ENCODE results near the gene BAHCC1. TPM values are rescaled to one million over a fixed set of nuclear protein-coding genes. Genes with fewer than 3 reads are reported as not detected.

BAHCC1 gene
- total RNA-seq, 1 donor from 2014 or later: 0.05 TPM

DNA sequence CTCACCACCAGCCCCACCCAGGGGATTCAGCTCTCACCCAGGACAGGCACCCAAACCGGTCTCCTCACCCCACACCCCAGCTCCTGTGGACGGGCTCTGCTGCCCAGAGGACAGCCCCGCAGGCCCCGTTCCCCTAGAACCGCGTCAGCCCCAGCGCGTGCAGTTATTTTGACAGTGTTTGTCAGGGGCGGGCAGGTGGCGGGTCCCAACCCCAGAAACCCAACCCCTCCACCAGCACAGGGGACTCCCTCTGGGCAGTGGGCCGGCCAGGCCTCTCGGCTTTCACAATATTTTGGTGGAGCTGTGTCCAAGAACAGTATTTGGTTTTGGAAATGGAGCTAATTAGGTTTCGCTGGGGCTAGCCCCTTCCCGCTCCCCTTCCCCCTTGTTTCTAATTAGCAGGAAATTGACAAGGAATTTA, 44.8 kb downstream of the BAHCC1 start:
- intact Hi-C loops (cut with micrococcal nuclease): no loop called here

DNA sequence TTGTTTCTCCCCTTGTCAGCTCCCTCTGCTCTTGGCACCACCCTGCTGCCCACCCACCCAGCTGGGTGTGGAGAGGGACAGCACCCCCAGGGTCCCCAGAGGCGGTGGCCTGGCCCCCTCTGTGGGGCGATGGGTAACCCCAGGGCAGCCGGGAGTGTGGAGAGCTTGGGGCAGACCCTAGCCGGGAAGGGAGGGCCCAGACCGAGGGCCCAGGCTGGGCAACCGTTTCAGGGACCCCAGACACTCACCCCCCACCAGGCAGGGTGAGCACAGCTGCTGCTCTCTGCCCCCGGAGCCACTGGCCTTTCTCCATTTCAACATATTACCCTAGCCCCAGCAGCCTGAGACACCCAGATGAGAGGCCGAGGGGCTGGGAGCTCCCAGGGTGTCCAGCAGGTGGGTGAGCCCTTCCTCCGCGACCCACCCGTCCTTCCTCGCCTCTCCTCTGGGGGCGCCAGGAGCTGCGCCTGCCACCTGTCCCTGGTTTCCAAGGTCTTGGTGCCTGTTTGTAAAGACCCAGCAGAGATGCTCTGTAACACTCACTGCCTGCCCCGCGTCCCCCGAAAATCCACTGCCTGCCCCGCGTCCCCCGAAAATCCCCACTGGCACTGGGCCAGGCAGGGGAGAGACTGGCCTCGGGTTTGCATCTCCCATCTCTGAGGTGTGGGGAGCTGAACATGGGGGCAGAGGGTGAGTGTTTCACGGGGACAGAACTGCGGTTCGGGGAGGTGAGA, 45.4 kb downstream of the BAHCC1 start:
- intact Hi-C loops (cut with micrococcal nuclease): no loop called here

GRCh38 chr17:81442791-81443190, 47.5 kb downstream of the BAHCC1 start:
- intact Hi-C loops (cut with micrococcal nuclease): no loop called here

GRCh38 chr17:81443269-81443668, 48.0 kb downstream of the BAHCC1 start:
- intact Hi-C loops (cut with micrococcal nuclease): no loop called here

DNA sequence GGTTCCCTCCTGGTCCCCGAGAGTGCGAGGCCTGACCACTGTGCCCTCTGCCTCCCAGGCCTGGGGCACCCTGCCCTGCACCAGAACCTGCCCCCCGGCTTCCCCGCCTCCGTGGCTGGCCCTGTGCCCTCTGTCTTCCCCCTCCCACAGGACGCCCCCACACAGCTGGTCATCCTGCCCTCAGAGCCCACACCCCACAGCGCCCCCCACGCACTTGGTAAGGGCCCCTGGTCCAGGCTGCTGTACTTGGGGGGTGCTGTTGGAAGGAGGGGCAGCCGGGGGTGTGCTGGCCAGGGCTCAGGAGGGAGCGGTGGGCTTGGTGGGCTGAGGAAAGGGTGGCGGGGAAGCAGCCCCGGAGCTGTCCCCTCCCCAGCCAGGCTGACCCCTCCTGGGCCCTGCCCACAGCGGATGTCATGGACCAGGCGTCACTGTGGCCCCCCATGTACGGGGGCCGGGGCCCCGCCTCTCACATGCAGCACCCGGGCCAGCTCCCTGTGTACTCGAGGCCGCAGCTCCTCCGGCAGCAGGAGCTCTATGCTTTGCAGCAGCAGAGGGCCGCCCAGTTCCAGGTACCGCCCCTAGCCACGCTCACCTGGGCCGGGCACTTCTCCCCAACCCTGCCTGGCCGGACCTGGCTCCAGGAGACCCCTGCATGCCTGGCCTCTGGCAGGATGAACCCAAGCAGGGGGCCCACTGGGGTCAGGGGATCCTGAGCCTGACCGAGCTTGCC, 49.5 kb downstream of the BAHCC1 start:
- intact Hi-C loops (cut with micrococcal nuclease): no loop called here

DNA sequence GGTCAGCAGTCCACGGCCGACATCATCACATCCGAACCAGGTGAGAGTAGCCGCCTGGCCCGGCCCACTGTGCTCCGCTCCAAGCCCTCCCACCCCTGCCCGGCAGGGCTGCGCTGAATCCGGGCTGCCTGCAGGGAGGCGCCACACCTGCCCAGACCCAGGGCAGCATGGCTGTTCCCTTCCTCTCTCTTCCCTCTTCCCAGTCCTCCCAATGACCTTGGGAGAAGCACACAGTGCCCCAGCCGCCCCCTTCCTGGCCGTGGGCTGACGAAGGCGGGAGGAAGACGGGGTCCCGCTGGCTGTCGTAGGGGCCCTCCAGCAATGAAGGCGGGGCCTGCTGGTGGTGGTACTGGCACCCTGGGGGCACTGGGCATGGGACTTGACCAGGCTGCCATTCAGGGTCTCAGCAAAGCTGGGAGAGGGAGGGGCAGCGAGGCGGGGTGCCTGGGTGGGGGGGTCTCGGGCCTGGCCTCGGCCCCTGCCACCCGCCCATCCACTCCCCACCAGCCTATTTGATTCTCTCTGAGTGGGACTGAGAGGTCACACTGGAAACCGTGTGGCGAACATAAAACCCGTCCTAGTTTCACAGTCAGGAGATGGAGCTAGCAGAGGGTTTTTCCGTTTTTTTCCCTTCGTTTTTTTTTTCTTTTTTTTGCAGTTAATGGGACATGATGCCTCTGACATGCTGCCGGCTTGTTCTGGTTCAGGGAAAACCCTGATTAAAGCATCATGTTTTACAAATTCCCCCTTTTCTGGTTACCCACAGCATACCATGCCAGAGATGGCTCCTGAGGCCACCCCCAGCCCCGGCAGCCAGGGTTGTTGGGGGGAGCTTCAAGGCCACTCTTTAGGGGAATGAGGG, 50.6 kb downstream of the BAHCC1 start:
- intact Hi-C loops (cut with micrococcal nuclease): no loop called here

GRCh38 chr17:81447331-81447933, 52.2 kb downstream of the BAHCC1 start:
- intact Hi-C loops (cut with micrococcal nuclease): no loop called here

GRCh38 chr17:81448442-81448841, 53.2 kb downstream of the BAHCC1 start:
- intact Hi-C loops (cut with micrococcal nuclease): no loop called here

- intact Hi-C loops (cut with micrococcal nuclease): no loop called here
These were observed 53.7 kb downstream of the BAHCC1 start for GRCh38 chr17:81448950-81449349.

DNA sequence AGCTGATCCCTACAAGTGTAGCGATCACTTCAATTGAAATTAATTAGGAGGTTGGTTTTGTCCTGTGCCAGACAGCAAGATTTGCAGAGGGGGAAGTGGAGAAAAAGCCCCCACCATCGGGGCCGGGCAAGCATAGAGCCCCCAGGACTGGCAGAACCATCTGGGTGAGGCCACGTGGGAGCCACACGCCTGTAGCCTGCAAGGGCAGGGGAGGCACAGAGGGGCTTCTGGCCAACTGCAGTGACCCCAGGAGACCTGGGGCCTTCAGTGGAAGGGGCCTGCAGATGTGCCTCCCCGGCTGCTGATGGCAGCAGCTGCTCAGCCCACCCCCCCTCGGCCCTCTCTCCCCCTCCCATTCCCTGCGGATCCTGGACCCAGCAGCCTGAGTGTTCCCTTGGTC, 54.1 kb downstream of the BAHCC1 start:
- intact Hi-C loops (cut with micrococcal nuclease): no loop called here

DNA sequence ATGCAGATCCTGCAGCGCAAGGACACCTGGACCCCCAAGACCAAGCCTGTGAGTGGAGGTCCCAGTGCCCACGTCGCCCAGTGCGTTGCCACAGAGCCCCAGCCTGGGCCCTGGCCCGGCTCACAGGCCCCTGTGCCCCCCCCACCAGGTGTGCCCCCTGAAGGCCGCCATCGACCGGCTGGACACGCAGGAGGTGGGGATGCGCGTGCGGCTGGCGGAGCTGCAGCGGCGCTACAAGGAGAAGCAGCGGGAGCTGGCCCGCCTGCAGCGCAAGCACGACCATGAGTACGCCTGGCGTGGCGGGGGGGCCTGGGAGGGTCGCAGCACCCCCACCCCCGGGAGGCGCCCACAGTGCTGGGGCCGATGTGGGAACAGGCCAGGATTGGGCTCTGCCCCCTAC, 56.6 kb downstream of the BAHCC1 start:
- intact Hi-C loops (cut with micrococcal nuclease): no loop called here

GRCh38 chr17:81452551-81452950, 57.3 kb downstream of the BAHCC1 start:
- intact Hi-C loops (cut with micrococcal nuclease): no loop called here

DNA sequence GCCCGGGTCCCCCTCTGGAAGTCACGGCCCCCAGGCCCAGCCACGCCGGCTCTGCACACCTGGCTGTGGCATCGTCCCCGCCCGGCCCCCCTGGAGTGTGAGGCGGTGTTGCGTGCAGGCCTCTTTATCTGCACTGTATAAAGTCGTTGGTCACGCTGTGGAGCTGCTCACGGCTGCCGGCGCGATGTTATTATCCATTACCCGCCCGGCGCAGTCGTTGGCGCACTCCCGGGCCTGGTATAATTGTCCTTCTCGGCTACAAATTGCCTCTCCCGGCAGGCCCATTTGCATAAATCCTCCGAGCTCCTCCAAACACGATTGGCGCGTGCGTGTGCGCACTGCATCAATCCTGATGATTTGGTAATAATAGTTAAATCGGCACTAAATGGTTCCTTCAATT, 57.8 kb downstream of the BAHCC1 start:
- intact Hi-C loops (cut with micrococcal nuclease): no loop called here

GRCh38 chr17:81453712-81454111, 58.5 kb downstream of the BAHCC1 start:
- intact Hi-C loops (cut with micrococcal nuclease): no loop called here

DNA sequence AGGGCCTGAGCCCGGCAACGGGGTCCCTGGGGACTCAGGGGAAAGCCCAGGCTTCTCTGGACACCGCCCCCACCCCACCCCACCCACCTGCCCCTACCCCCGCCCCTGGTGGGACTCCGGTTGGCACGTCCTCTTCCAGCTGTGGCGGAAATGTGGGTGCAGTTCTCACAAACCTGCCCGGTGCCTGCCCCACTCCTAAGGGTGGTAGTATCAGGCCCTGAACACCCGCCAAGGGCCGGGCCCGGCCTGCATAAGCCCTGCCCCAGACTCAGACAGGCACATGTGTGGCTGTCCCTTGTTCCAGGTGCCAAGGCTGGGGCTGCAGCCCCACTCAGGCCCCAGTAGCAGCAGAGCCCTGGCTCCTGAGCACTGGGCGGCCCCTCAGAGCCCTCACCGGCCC, 59.2 kb downstream of the BAHCC1 start:
- intact Hi-C loops (cut with micrococcal nuclease): no loop called here

GRCh38 chr17:81455387-81455786, 60.1 kb downstream of the BAHCC1 start:
- intact Hi-C loops (cut with micrococcal nuclease): no loop called here

GRCh38 chr17:81456091-81456490, 60.8 kb downstream of the BAHCC1 start:
- intact Hi-C loops (cut with micrococcal nuclease): no loop called here

DNA sequence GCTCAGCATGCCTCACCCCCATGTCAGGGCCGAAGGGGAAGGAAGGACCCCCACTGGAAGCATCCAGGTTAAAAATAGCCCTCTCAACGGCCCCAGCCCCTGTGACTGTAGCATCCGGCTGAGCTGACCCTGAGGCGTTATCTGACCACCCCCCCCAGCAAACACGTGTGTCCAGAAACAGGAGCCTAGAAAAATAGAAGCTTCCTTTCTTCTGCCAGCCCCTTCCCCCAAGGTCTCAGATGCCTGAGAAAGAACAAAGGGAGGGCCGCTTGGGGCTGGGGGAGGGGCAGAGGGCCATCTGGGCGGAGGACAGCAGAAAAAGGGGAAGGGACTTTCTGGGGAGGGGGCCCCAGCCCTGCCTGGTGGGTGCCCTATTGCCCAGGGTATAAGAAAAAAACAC, 61.5 kb downstream of the BAHCC1 start:
- intact Hi-C loops (cut with micrococcal nuclease): no loop called here

- intact Hi-C loops (cut with micrococcal nuclease): no loop called here
These were observed 62.1 kb downstream of the BAHCC1 start for GRCh38 chr17:81457401-81457800.

GRCh38 chr17:81457917-81458555, 62.8 kb downstream of the BAHCC1 start:
- intact Hi-C loops (cut with micrococcal nuclease): no loop called here

GRCh38 chr17:81458628-81459027, 63.4 kb downstream of the BAHCC1 start:
- intact Hi-C loops (cut with micrococcal nuclease): no loop called here

Data from T-helper 1 cell treated with Interleukin-12 subunit alpha and Interleukin-12 subunit beta and Interleukin-4 antibody, amounts not matched to agents 30 ng/mL and 1 ng/mL, for 36 hours (primary cell).